ENCODE results near the gene PDC. TPM values are rescaled to one million over a fixed set of nuclear protein-coding genes. Genes with fewer than 3 reads are reported as not detected.
A peak's percentile ranks its signal among the peaks of the same experiment; 100 is the strongest.
"Not testable (repeated sequence)": the region's sequence is repeated elsewhere in the genome, so short reads cannot be mapped to it uniquely, and the experiment has no call there.

PDC gene
- total RNA-seq, 6 experiments from 2014 or later: not detected

DNA sequence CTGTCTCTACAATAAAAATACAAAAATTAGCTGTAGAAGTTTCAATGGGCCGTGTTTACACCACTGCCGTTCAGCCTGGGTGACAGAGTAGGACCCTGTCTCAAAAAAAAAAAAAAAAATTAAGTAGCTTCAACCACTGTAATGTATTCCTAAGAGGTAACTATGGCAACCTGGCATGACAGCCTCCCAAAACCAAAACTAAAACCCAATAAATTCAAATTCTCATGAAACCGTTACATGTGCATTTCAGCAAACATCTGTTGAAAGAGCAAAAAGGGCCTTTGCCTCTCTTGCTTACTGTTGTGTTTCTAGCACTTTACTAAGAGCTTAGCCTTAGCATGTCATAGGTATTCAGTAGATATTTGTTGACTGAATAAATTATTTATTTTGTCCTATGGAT, 51.8 kb downstream of the PDC start:
- 92% methylated on average over 3 of the region's 3 CpGs for WGBS (ENCODE audit: insufficient coverage, low coverage, low lambda C conversion rate, missing lambda C conversion rate)
- DNase-seq (no peak), ATAC-seq (no peak)
- intact Hi-C loops (cut with DNase I): no loop called here
- H3K9me3 ChIP-seq: no peaks in the 10 kb centered on the region
- TF ChIP-seq POLR2A (IDR thresholded peaks at IDR 0.05): no peak
- TF ChIP-seq, protein P1, sequence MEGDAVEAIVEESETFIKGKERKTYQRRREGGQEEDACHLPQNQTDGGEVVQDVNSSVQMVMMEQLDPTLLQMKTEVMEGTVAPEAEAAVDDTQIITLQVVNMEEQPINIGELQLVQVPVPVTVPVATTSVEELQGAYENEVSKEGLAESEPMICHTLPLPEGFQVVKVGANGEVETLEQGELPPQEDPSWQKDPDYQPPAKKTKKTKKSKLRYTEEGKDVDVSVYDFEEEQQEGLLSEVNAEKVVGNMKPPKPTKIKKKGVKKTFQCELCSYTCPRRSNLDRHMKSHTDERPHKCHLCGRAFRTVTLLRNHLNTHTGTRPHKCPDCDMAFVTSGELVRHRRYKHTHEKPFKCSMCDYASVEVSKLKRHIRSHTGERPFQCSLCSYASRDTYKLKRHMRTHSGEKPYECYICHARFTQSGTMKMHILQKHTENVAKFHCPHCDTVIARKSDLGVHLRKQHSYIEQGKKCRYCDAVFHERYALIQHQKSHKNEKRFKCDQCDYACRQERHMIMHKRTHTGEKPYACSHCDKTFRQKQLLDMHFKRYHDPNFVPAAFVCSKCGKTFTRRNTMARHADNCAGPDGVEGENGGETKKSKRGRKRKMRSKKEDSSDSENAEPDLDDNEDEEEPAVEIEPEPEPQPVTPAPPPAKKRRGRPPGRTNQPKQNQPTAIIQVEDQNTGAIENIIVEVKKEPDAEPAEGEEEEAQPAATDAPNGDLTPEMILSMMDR (IDR thresholded peaks at IDR 0.05): no peak
- H3K36me3 ChIP-seq: peaks cover 0 to 40% (median 15%) of the 10 kb centered on the region in 4 donors
- no peak overlapping the region for H3K4me3 ChIP-seq
- H3K4me1 ChIP-seq: no peaks in the 10 kb centered on the region
- H3K27me3 ChIP-seq: no peaks in the 10 kb centered on the region
- H3K27ac ChIP-seq: no peak overlapping the region

DNA sequence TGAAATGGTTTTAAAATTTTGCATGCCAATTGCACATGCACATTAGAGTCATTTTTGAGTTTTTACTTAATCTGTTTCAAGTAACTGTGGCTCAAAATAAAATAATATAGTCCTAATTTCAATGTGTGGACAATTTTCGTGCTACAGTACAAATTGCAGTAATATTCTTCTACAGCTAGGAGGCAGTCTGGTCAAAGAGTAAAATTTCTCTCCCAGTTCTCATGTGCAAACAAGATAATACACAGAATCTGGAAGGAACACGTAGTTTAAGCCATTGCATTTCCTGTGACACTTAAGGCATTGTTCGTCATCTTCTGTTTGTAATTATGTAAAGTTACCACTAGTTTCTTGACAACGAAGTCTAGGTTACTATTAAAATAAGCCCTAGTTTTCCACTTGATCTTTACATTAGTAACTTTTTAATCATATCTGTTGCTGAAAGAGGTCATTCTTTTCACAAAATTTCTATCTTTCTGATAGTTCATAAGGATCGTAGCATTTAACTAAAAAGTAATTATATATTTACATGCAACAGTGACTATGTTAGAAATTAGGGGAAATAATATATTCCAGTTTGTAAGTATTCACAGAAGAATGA, 56.4 kb downstream of the PDC start:
- ATAC-seq (peak; percentile 38 to 69 (median 65)), DNase-seq (no peak)
- 47% methylated on average over 5 of the region's 5 CpGs for WGBS (ENCODE audit: insufficient coverage, low coverage, low lambda C conversion rate, missing lambda C conversion rate)
- TF ChIP-seq, protein P1 (IDR thresholded peaks at IDR 0.05): peak; percentile 55 to 63 (median 58)
- TF ChIP-seq POLR2A (IDR thresholded peaks at IDR 0.05): no peak
- Histone ChIP-seq H3K27ac (no peak overlapping the region), H3K9me3 (no peaks in the 10 kb centered on the region), H3K36me3 (peaks cover 0 to 27% (median 15%) of the 10 kb centered on the region in 4 donors), H3K27me3 (no peaks in the 10 kb centered on the region), H3K4me1 (no peaks in the 10 kb centered on the region), H3K4me3 (no peak overlapping the region)
- intact Hi-C loops (cut with DNase I): no loop called here

DNA sequence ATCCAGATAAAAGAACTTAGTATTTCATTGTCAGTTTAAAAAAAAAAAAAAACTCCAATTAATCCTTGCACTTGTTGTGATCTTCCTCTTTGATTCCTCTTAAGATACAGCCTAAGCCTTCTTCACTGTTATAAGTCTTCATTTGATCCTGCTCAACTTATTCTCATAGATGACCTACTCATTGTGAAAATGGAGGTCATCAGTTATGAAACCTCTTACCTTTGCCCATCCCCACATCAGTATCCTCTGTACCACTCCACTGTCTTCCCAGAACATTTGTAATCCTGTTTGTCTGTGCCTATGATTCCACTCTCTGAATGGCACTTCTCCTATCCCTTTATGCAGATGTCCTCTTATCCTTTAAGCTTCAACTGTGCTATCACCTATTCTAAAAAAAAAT, 57.3 kb downstream of the PDC start:
- intact Hi-C loops (cut with DNase I): no loop called here
- no peak for TF ChIP-seq POLR2A (IDR thresholded peaks at IDR 0.05)
- TF ChIP-seq, protein P1 (IDR thresholded peaks at IDR 0.05): no peak
- DNase-seq (no peak), ATAC-seq (no peak)
- no peaks in the 10 kb centered on the region for H3K27me3 ChIP-seq
- no peak overlapping the region for H3K27ac ChIP-seq
- no peaks in the 10 kb centered on the region for H3K4me1 ChIP-seq
- H3K4me3 ChIP-seq: no peak overlapping the region
- H3K36me3 ChIP-seq: peaks cover 0 to 34% (median 19%) of the 10 kb centered on the region in 4 donors
- no peaks in the 10 kb centered on the region for H3K9me3 ChIP-seq

DNA sequence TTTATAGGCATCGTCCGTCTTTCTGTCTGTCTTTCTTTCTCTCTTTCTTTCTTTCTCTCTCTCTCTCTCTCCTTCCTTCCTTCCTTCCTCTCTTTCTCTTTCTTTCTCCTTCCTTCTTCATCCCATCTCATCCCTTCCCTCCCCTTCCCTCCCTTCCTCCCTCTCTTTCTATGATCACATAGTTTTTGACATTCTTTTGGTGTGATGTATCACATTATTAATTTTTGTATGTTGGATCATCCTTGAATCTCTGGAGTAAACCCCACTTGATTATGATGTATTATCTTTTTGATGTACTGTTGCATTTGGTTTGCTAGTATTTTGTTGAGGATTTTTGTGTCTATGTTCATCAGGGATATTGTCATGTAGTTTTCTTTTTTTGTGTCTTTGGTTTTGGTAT, 59.5 kb downstream of the PDC start:
- H3K9me3 ChIP-seq; intact Hi-C loops (cut with DNase I); H3K4me3 ChIP-seq; H3K27me3 ChIP-seq; H3K4me1 ChIP-seq; ATAC-seq; H3K27ac ChIP-seq; DNase-seq: not testable (repeated sequence)
- 95% methylated on average over 2 of the region's 2 CpGs for WGBS (ENCODE audit: insufficient coverage, low coverage, low lambda C conversion rate, missing lambda C conversion rate)
- H3K36me3 ChIP-seq: peaks cover 0 to 38% (median 14%) of the 10 kb centered on the region in 4 donors

Other genes starting within 250 kb of the PDC start
- gene PRG4, start 164.8 kb downstream of the PDC start, total RNA-seq: 100 to 1,000 TPM in 4 of 6 experiments, 10 to 100 TPM in 2; 70.5 to 137 (median 113) TPM
- gene TPR, start 85.9 kb downstream of the PDC start, total RNA-seq: 10 to 100 TPM; 19.0 to 35.9 (median 31.8) TPM
- gene ODR4, start 85.3 kb downstream of the PDC start, total RNA-seq: 10 to 100 TPM; 13.0 to 16.7 (median 14.7) TPM
- gene PTGS2, start 219.3 kb upstream of the PDC start, total RNA-seq: 1 to 10 TPM in 1 of 6 experiments, under 1 TPM in 5; 0.09 to 3.0 (median 0.42) TPM